ENCODE results near the gene CTTNBP2.

- TF ChIP-seq POLR2AphosphoS5 (IDR thresholded peaks at IDR 0.05; ENCODE audit: low read depth, low read length): no peak
- TF ChIP-seq POLR2A (IDR thresholded peaks at IDR 0.05; ENCODE audit: low read depth, low read length): no peak
- TF ChIP-seq TAF1 (IDR thresholded peaks at IDR 0.05; ENCODE audit: borderline replicate concordance, low read depth, low read length): no peak
These were observed 19.1 kb downstream of the CTTNBP2 start for GRCh38 chr7:117854186-117854585.

Data from GM12892 (cell line).